CD4-positive, alpha-beta memory T cell (primary cell): ENCODE results near the gene ACSS1. TPM values are rescaled to one million over a fixed set of nuclear protein-coding genes. Genes with fewer than 3 reads are reported as not detected.

ENCODE experiments used
- polyA plus RNA-seq, 2 donors: library from polyadenylated mRNA; unstranded; fragments of 300-500 nt; fragmentation: Illumina TruSeq; gene quantifications; one replicate each; pipeline ENCODE4 v1.2.3, GENCODE V29; 2021
- total RNA-seq, 2 experiments: library from RNA; stranded (reverse); gene quantifications; one replicate each; pipeline ENCODE4 v1.2.3, GENCODE V29; 2021

Gene ACSS1
- total and polyA plus RNA-seq, 4 experiments from 2014 or later = 44.6 to 56.5 (median 51.3) TPM

Other genes with a start within 250 kb of the ACSS1 start
- 10 to 100 TPM; 23.2 to 23.3 TPM for gene CST7, start 108.9 kb downstream of the ACSS1 start, total RNA-seq
- 10 to 100 TPM; 57.7 to 62.8 TPM for gene CST7, start 108.9 kb downstream of the ACSS1 start, polyA plus RNA-seq
- gene APMAP, start 65.4 kb downstream of the ACSS1 start, total RNA-seq = 10 to 100 TPM; 48.4 to 50.0 TPM
- 100 to 1,000 TPM in 1 of 2 donors, 10 to 100 TPM in 1; 70.7 to 130 TPM for gene APMAP, start 65.4 kb downstream of the ACSS1 start, polyA plus RNA-seq
- not detected for gene VSX1, start 24.0 kb upstream of the ACSS1 start, total RNA-seq
- not detected for gene VSX1, start 24.0 kb upstream of the ACSS1 start, polyA plus RNA-seq
- 10 to 100 TPM; 90.2 to 94.3 TPM for gene ENTPD6, start 137.6 kb upstream of the ACSS1 start, total RNA-seq
- 10 to 100 TPM; 42.1 to 45.8 TPM for gene ENTPD6, start 137.6 kb upstream of the ACSS1 start, polyA plus RNA-seq
- gene PYGB, start 189.9 kb upstream of the ACSS1 start, total RNA-seq = 10 to 100 TPM; 34.0 to 35.6 TPM
- 10 to 100 TPM; 28.3 to 34.3 TPM for gene PYGB, start 189.9 kb upstream of the ACSS1 start, polyA plus RNA-seq